Vagina (tissue), 2 donors: ENCODE measurements around the gene CPA4. TPM values are rescaled to one million over a fixed set of nuclear protein-coding genes. Genes with fewer than 3 reads are reported as not detected.

Source experiments
- DNase-seq, 2 donors: peaks; one replicate each; pipeline ENCODE4 v3.0.0-alpha.2; 2017; ENCODE audit errors: extremely low spot score in 2 of 2
- H3K27ac ChIP-seq: fragments of 200-600 bp; sonication (generic); one replicate; pipeline ENCODE4 v1.5.1; 2019
- H3K27me3 ChIP-seq: fragments of 200-600 bp; sonication (generic); one replicate; pipeline ENCODE4 v1.5.1; 2019
- H3K36me3 ChIP-seq, 2 donors: fragments of 200-600 bp; sonication (generic); one replicate each; pipeline ENCODE4 v1.5.1; 2017 to 2019
- H3K4me1 ChIP-seq: fragments of 200-600 bp; sonication (generic); one replicate; pipeline ENCODE4 v1.5.1; 2019
- H3K4me3 ChIP-seq, 2 donors: fragments of 200-600 bp; sonication (generic); 1 replicate in 1 of 2; 2 replicates in 1 of 2; pipeline ENCODE4 v1.5.1; 2016 to 2019
- H3K9me3 ChIP-seq: fragments of 200-600 bp; sonication (generic); one replicate; pipeline ENCODE4 v1.5.1; 2019
- POLR2A ChIP-seq, 2 donors: fragments of 450-650 bp; IDR thresholded peaks; one replicate each; pipeline ENCODE4 v1.6.1; 2017; ENCODE audit warnings: antibody characterized with exemption in 2 of 2, mild to moderate bottlenecking in 2 of 2, moderate library complexity in 2 of 2
- POLR2AphosphoS5 ChIP-seq, 2 donors: sonication (generic); formaldehyde crosslinking; IDR thresholded peaks; one replicate each; pipeline ENCODE4 v1.9.0; 2017; ENCODE audit warnings: antibody characterized with exemption in 2 of 2, mild to moderate bottlenecking in 2 of 2, low read depth in 1 of 2; ENCODE audit not compliant: insufficient read depth in 1 of 2
- intact Hi-C: fragments of 100-400 bp; cut with DNase I; formaldehyde crosslinking; loops from one replicate; pipeline ENCODE4 v1.15.1; 2023
- total RNA-seq: library from RNA; depleted of rRNA; stranded (reverse); fragments of >200 nt; gene quantifications from one replicate; pipeline ENCODE4 v1.2.3, GENCODE V29; 2016
- TF ChIP-seq, protein P1 (sequence below), 3 experiments: fragments of 450-650 bp in 2 of 3; fragments of 200-600 bp in 1 of 3; sonication (generic) in 1 of 3; IDR thresholded peaks; one replicate each; pipeline ENCODE4 v1.5.1; 2017 to 2019; ENCODE audit warnings: antibody characterized with exemption in 3 of 3, mild to moderate bottlenecking in 2 of 3, moderate library complexity in 2 of 3

Gene CPA4
- total RNA-seq, 1 donor from 2014 or later, result 8.8 TPM

DNA sequence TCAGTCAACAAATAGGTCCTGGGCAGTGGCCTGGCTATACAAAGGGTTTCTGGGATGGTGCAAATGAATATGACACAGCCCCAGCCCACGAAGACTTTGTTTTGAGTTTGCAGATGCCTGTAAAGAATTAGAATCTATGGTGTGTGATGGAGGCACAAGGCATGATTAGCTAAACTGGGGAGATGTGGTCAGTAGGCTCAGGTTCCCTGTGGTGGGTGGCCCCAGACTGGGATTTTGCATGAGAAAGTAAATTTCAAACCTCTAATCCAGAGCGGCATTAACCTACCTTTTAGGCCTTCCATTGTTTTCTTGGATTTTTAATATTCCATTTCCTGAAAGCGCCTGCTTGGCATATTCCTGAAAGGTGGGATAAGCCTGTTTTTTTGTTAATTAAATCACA lies 45.3 kb downstream of the CPA4 start:
- DNase-seq, result no peak

DNA sequence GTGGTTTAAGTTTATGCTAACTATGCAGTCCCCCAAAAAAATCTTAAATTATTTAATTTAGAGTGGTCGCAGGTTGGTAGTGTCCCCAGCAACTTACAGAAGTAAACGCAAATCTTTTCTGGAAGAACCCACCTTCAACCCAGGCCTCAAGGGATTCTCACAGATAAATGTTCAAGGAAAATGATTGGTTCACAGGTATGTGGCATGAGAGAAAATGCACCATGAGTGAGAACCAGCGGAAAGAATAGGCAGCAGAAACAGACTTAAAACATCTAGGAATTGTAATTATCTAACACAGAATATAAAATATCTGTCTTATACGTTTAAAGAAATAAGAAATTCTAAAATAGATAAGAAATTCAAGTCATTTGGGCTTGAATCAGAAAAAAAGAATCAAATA lies 48.9 kb downstream of the CPA4 start:
- H3K9me3 ChIP-seq, result no peaks in the 10 kb centered on the region
- no peaks in the 10 kb centered on the region for H3K27me3 ChIP-seq
- no peaks in the 10 kb centered on the region for H3K36me3 ChIP-seq
- DNase-seq, result no peak
- H3K27ac ChIP-seq, result no peak overlapping the region
- H3K4me1 ChIP-seq, result no peaks in the 10 kb centered on the region
- H3K4me3 ChIP-seq, result no peak overlapping the region
- TF ChIP-seq POLR2A (IDR thresholded peaks at IDR 0.05), result no peak
- no peak for TF ChIP-seq POLR2AphosphoS5 (IDR thresholded peaks at IDR 0.05; ENCODE audit: insufficient read depth in 1 of 2, low read depth in 1 of 2)
- TF ChIP-seq, protein P1, sequence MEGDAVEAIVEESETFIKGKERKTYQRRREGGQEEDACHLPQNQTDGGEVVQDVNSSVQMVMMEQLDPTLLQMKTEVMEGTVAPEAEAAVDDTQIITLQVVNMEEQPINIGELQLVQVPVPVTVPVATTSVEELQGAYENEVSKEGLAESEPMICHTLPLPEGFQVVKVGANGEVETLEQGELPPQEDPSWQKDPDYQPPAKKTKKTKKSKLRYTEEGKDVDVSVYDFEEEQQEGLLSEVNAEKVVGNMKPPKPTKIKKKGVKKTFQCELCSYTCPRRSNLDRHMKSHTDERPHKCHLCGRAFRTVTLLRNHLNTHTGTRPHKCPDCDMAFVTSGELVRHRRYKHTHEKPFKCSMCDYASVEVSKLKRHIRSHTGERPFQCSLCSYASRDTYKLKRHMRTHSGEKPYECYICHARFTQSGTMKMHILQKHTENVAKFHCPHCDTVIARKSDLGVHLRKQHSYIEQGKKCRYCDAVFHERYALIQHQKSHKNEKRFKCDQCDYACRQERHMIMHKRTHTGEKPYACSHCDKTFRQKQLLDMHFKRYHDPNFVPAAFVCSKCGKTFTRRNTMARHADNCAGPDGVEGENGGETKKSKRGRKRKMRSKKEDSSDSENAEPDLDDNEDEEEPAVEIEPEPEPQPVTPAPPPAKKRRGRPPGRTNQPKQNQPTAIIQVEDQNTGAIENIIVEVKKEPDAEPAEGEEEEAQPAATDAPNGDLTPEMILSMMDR (IDR thresholded peaks at IDR 0.05), result no peak
- intact Hi-C loops, result no loop called here

More for the DNA sequence above, 45.3 kb downstream of the CPA4 start:
- Histone ChIP-seq H3K4me1 (no peaks in the 10 kb centered on the region), H3K27ac (no peak overlapping the region), H3K27me3 (no peaks in the 10 kb centered on the region), H3K4me3 (no peak overlapping the region), H3K36me3 (no peaks in the 10 kb centered on the region), H3K9me3 (no peaks in the 10 kb centered on the region)
- intact Hi-C loops, result no loop called here
- TF ChIP-seq, protein P1 (IDR thresholded peaks at IDR 0.05), result no peak
- no peak for TF ChIP-seq POLR2A (IDR thresholded peaks at IDR 0.05)
- no peak for TF ChIP-seq POLR2AphosphoS5 (IDR thresholded peaks at IDR 0.05; ENCODE audit: insufficient read depth in 1 of 2, low read depth in 1 of 2)

DNA sequence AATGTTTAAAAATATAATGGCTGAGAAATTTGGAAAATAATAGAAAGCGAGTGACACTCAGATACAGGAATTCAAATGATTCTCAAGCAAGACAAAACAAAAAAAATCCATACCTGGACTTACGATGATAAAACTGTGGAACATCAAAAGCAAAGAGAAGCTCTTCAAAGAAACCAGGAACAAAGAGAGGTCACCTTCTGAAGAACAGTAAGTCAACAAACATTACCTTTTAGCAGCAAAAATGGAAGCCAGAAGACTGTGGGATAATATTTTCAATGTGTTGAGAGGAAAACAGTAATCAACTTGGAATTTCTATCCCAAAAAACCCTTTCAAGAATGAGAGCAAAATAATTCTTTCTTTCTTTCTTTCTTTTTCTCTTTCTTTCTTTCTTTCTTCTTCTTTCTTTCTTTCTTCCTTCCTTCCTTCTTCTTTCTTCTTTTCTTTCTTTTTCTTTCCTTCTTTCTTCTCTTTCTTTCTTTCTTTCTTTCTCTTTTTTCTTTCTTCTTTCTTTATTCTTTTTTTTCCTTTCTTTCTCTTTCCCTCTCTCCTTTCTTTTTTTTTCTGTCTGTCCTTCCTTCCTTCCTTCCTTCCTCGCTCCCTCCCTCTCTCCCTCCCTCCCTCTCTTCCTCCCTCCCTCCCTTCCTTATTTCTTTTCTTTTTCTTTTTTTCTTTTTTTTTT lies 49.9 kb downstream of the CPA4 start:
- DNase-seq, result no peak
- Histone ChIP-seq H3K27ac (no peak overlapping the region), H3K36me3 (no peaks in the 10 kb centered on the region), H3K9me3 (no peaks in the 10 kb centered on the region), H3K4me1 (no peaks in the 10 kb centered on the region), H3K4me3 (no peak overlapping the region), H3K27me3 (no peaks in the 10 kb centered on the region)
- TF ChIP-seq POLR2A (IDR thresholded peaks at IDR 0.05), result no peak
- TF ChIP-seq, protein P1 (IDR thresholded peaks at IDR 0.05), result no peak
- TF ChIP-seq POLR2AphosphoS5 (IDR thresholded peaks at IDR 0.05; ENCODE audit: insufficient read depth in 1 of 2, low read depth in 1 of 2), result no peak
- intact Hi-C loops, result no loop called here

DNA sequence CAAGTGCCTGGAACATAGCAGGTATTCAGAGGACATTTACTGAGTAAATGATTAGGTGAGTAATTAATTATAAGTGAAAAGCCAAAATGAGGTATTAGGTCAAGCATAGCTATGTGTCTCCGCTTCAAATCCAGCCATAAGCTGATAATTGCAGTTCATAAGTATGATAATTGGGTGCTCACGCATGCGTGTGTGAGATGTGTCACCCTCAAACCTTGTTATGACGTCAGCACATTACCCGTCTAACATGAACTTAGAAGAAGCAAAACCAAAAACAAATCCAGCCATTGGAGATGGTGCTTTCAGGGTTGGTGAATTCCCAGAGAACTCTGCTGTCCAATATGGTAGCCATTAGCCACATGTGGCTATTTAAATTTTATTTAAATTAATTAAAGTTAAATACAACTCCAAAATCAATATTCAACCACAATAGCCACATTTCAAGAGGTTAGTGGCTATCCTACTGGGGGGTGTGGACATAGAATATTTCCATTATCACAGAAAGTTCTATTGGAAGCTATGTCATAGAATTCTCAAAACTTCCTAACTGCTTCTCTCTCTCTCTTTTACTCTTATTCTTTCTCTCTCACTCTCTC lies 51.4 kb downstream of the CPA4 start, which contains the start of gene CPA5:
TSS of gene CPA5 (plus strand) at position 546 of the 596 bp plus-strand sequence. CDS start 1,670 bp downstream, outside the sequence.
- intact Hi-C loops, result no loop called here
- Histone ChIP-seq H3K27ac (no peak within 1 kb of the TSS), H3K4me1 (no peaks in the 10 kb centered on the region), H3K27me3 (no peaks in the 10 kb centered on the region), H3K4me3 (no peak within 1 kb of the TSS), H3K36me3 (no peaks in the 10 kb centered on the region), H3K9me3 (no peaks in the 10 kb centered on the region)
- TF ChIP-seq POLR2AphosphoS5 (IDR thresholded peaks at IDR 0.05; ENCODE audit: insufficient read depth in 1 of 2, low read depth in 1 of 2), result no peak
- TF ChIP-seq POLR2A (IDR thresholded peaks at IDR 0.05), result no peak
- TF ChIP-seq, protein P1 (IDR thresholded peaks at IDR 0.05), result no peak
- no peak for DNase-seq

DNA sequence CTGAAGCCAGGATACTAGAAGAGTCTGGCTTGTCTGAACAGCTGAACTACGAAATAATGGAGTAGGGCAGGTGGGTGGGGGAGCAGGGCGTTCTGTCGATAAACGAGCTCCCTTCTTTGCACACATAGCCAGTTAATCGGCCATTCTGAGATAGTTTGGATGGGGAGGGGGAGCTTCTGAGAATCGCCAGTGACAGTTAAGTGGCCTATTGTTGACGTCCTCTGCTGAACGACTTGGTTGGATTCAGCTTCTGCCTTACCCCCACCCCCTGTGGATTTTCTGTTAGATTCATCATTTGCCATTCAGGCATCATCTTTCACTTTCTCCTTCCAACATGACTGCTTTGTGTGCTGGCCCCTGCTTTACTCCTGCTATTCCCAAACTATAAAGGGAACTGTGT lies 52.2 kb downstream of the CPA4 start:
- Histone ChIP-seq H3K27ac (no peak overlapping the region), H3K9me3 (no peaks in the 10 kb centered on the region), H3K4me3 (no peak overlapping the region), H3K4me1 (peaks cover 2% of the 10 kb centered on the region), H3K27me3 (no peaks in the 10 kb centered on the region), H3K36me3 (no peaks in the 10 kb centered on the region)
- TF ChIP-seq POLR2A (IDR thresholded peaks at IDR 0.05) (no peak), POLR2AphosphoS5 (IDR thresholded peaks at IDR 0.05; ENCODE audit: insufficient read depth in 1 of 2, low read depth in 1 of 2) (no peak)
- TF ChIP-seq, protein P1 (IDR thresholded peaks at IDR 0.05), result no peak
- intact Hi-C loops, result no loop called here
- DNase-seq, result no peak
